Measurements from ENCODE around the gene SCFD2.
"Not testable (repeated sequence)": the region's sequence is repeated elsewhere in the genome, so short reads cannot be mapped to it uniquely, and the experiment has no call there.

The SCFD2 gene

DNA sequence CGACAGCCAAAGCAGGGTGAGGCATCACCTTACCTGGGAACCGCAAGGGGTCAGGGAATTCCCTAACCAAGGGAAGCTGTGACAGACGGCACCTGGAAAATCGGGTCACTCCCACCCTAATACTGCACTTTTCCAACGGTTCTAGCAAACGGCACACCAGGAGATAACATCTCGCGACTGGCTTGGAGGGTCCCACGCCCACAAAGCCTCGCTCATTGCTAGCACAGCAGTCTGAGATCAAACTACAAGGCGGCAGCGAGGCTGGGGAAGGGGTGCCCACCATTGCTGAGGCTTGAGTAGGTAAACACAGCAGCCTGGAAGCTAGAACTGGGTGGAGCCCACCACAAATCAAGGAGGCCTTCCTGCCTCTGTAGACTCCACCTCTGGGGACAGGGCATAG lies 25.7 kb downstream of the SCFD2 start:
- not testable (repeated sequence) for DNase-seq

DNA sequence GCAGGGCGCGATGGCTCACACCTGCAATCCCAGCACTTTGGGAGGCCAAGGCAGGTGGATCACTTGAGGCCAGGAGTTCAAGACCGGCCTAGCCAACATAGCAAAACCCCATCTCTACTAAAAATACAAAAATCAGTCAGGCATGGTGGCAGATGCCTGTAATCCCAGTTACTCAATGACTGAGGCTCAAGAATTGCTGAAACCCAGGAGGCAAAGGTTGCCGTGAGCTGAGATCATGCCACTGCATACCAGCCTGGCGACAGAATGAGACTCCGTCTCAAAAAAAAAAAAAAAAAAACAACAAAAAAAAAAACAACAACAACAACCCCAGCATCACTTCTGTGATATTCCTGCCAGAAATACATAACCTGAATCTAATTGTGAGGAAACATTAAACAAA lies 30.9 kb downstream of the SCFD2 start:
- not testable (repeated sequence) for DNase-seq

DNA sequence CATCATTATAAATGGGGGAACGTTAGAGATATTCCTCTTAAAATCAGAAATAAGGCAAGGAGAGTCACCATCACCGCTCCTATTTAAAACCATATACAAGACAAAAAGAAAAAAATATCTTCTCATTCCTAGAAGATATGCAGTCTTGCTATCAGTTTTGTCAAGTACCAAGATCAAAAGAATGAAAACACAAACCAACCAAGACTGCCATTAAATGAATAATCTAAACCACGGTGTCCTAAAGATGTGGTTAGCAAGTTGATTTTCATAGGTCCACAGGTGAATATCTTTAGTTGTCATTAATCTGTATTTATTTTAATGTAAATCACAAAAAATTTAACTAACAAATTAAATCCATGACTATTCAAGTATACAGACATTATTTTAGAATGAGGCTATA lies 39.3 kb downstream of the SCFD2 start:
- no peak for DNase-seq

DNA sequence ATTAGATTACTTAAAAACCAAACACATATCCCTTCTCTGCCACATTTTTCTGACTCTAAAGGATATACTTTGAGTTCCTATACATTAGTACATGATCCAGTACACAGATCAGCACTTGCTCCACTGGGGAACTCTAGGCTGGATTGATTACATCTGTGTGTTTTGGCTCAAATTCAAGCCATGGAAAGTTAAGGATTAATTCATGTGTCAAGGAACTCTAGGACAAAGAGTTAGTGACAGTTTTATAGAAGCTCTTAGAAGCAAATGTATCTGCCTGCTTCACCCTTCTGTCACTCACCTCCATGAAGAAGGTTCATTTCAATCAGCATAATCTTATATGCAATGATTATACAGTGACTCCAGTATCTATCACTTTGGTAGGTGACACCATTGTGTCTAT lies 43.2 kb downstream of the SCFD2 start:
- DNase-seq: no peak

DNA sequence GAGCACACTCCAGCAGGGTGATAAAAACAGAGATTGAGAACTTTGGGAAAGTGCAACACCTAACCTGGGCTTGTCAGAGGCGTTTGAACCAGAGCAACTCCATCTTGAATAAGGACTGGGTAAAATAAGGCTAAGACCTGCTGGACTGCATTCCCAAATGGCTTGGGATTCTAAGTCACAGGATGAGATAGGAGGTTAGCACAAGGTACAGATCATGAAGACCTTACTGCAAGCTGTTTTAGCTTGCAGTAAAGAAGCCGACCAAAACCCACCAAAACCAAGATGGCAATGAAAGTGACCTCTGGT lies 43.9 kb downstream of the SCFD2 start:
- no peak for DNase-seq

DNA sequence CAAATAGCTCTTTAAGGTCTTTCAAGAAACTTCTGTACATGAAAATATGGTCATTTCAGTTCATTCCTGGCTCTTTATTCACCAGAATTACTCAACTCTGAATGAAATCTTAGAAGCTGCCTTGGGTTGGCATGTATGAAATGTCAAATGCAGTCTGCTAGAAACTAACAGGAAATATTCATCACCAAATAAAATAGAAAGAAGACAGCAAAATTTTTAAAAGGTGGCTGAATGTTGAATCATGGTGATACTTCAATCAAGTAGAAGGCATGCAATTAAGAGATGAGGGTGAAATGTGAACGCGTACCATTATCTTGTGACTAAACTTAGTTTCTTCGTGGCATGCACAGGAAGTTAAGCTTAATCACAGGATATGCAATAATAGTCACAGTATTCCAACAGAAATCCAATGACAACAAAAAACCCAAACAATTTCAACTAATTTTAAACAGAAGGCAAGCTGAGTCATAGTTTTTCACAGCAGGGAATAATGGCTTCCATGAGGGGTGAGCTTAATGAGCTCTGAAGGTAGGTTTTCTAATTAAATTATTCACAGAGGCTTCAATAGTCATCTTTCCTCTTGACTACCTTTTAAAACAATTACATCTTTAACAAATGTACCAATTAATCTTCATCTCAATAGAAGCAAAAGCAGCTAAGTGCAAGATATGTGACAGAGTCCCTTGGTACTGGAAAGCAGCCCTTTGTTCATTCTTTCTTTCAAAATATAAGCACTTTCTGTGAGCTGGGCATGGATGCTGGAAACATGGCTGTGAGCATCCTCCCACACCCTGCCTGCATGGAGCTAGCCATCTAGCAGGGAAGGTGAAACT lies 44.5 kb downstream of the SCFD2 start:
- DNase-seq: no peak

DNA sequence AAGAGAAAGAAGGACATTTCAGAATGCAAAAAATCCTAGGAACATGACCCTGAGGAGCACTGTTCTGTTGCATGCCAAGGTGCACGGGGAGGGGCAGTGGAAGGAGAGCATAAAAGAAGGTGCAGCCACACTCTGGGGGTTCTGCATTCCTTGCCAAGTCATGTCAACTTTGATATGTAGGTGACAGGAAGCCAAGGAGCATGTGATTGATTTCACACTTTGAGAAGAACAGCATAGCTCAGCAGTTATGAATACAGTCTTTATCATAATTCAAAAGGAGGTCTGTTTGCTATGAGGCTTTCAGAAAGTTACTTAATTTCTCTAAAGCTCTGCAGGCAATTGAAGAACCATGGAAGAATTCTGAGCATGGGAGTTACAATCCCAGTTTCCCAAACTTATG lies 50.6 kb downstream of the SCFD2 start:
- no peak for DNase-seq

DNA sequence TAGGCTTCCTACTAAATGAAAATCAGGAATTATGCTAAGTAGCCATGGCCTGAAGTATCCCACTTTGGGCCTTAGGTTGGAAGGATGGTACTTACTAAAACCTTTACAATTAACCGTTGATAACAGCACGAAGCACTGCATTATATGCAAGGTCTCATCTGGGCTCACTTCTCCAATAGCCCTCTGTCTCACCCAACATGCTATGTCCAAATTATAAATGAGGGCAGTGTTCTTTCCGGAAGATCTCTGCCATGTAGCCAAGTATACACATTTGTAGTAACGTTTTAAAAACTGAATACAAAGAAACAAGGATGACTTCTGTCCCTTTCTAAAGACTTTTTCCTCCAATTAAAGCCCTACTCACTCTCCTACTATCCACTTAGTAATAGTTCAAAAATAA lies 51.6 kb downstream of the SCFD2 start:
- DNase-seq: no peak

DNA sequence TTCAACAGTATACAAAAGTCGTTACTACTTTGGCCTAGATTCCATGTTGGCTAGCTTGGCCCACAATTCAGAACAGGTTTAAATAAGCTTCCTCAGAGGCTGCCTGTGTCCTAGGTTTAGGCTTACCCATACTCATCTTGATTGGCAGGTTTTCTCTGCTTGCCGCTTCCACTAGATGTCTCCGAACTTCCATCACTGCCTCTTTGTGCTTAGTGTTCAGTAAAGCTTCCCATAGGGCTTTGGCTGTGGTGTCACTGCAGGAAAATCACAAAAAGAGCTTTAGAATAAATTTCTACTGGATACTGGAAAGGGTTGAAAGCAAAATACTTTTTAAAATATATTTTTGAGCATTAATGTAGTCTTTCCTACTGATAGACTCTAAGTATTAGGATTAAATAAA lies 52.4 kb downstream of the SCFD2 start:
- no peak for DNase-seq

DNA sequence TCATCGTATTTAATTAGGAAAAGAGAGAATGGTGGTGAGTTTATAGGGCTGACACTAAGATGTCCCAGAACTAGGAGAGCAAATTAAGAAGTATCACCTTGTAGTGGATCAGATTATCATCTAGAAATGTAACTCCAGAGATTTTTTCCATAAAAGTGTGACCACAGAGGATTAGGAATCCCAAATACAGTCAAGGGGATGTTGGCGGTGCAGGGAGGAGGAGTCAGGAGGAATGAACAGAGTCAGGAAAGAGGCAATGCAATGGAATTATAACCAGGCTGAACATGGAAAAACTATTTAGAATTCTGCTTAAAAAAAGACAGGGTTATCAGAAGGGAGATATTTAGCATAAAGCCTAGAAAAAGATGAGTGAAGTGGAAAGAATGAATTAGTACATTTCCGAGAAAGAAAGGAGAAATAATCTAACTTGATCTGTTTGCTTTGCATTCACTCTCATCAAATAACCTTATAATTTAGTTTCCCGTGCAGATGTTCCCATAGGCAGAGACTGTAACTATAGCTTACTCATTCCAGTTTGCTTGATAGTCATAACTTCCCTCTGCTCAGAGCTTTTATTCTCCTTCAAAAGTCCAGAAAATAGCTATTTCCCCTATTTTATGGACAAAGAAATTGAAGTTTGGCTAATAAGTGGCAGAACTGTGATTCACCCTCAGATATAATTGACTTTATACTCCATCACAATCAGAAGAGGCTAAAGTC lies 56.4 kb downstream of the SCFD2 start:
- DNase-seq: no peak

DNA sequence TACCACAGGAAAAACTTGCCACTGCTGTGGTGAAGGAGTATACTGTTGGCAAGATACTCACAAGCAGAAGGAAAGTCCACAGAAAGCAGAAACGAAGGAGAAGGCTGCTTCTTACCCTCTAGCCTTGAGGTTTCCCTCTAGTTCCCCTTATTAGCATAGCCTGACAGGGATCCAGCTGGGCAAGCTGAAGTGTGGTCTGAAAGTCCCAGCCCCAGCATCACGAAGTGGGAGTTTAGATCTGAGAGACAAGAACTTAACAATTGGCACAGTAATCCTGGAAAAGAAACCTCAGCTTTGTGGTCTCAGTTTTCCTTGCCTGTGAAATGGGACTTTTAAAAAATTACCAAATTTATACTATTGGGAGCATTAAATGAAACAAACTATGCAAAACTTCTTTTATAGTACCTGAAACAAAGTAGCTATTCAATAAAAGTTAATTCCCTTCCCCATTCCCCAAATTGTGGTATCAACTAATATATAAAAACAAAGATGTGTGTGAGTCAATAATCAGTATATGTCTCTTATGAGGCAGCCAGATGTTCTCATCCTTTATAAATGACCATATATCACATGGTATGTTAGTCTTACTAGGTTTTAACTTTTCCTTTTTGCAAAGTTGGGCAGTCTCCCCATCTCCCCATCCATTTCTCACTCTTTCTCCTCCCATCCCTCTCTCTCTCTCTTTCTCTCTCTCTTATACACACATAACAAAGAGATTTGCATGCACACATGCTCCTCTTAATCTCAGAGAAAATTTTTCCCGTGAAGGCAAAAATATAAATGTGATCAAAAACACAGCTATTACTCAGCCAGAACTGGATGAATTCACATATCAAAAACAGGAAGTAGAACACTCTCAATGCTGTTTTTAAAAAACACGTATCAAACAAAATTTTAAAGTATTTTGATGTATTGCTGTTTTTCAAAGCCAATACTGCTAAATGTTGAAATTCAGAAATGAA lies 57.8 kb downstream of the SCFD2 start:
- DNase-seq: no peak

DNA sequence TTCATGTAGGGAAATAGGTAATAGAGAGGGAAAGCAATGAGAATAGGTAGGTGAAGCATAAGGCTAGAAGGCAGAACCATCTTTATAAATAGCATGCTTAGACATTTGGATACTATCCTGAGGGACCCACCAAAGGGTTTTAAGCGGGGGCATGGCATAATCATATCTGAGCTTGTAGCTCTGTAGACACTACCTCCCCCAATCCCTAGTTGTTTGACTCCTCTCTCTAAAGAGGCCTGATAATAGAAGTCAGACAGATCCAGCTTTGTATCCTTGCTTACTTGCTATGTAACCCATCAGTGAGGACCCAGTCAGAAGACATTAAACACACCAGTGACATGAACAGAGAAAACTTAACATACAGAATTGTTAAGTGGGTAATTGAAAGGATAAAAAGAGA lies 58.7 kb downstream of the SCFD2 start:
- no peak for DNase-seq

DNA sequence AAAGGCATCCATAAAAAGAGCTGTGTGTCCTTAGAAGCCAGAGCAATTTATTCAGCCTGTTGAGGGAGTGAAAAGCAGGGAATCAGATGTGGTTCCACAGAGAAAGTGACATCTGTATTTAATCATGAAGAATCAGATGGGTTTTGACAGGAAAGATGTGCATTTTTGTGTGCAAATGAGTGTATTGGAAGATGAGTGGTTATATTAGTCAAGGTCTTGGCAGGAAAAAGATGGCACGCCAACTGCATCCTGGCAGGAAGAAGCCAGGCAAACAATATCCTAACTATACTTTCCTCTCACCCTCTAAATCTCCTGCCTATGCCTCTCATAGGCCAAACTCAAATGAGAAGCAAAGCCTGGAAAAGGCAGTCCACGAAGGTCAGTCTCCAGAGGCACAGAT lies 59.1 kb downstream of the SCFD2 start:
- no peak for DNase-seq

DNA sequence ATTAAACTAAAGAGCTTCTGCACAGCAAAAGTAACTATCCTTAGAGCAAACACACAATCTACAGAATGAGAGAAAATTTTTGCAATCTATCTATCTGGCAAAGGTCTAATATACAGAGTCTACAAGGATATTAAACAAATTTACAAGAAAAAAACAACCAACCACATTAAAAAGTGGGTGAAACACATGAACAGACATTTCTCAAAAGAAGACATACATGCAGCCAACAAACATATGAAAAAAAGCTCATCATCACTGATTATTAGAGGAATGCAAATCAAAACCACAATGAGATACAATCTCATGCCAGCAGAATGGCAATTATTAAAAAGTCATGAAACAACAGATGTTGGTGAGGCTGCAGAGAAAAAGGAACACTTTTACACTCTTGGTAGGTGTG lies 73.7 kb downstream of the SCFD2 start:
- DNase-seq: not testable (repeated sequence)

DNA sequence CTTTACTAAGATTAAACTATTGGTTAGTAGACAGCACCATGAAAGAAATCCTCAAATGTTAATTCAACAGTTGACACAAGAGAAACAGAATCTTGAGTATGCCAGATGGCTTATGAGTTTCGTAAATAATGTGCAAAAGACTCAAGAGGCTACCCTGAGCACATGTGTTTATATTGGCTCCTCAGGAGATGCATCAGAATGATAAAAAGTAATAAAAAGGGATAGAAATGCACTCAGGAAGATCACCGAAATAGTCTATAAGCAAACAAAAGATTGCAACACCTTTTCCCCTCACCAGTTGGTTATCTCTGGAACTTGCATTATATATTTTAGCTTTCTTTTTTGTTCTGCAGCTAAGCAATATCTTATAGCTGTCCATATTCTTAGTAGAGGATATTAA lies 84.4 kb downstream of the SCFD2 start:
- no peak for DNase-seq

DNA sequence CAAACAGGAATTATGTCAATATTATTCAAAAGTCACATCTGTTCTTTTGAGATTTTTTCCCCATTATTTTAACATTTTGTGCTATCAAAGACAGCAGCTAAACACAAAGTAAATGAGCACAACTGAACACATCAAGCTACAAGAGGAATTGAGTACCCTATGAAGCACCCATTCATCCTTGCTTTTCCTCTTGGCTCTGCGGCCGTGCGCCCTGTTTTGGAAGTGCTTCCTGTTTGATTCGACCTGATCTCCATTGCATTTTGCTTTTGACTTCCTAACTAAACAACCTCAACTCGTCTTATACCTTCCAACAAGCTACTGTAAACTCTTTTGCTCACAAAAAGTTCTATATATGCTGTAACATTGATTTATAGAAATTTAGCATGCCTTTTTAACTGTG lies 85.0 kb downstream of the SCFD2 start:
- no peak for DNase-seq

DNA sequence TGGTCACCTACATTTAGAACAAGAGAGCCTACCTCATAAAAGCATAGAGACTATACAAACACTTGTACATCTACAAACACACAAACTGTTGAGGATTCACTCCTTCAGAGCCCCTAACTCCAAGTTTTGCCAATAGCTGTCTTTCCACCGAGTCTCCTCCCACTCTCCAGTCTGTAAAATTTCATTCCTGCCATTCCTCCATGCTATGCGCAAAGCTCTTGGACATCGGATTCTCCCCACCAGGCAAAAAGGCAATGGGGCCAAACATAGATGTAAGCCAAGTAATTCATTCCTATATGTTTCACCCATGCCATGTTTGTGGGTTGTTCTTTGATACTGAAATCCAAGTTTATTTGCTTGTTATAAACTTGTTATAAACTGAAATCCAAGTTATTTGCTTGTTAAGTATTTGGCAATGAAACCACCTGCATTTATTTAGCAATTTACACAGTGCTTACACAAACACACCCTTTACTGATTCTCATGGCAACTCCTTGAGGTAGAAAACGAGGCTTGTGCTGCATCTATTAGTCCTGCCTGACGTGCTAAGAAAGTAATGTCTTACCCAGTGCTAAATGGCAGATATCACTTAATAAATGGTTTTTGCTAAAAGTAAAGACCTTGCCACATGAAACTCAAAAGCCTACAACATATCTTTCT lies 91.1 kb downstream of the SCFD2 start:
- DNase-seq: no peak

DNA sequence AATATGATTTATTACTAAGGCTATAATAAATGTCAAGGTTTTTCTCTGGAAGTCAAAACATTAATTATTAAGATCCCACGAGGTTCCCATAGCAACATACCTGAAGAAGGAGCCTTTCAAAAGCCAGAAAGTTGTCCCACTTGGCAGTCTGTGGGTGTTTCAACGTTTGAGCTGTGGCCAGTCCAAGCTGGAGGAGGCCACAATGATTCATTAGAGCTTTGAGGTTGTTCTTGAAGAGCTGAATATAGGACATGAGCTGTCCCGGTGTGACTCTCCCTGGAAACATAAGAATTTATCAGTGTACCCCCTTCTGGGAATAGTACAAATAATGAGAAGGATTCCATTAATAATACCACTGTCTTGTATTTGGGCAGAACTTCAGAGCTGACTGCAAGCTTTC lies 92.1 kb downstream of the SCFD2 start:
- DNase-seq: no peak

DNA sequence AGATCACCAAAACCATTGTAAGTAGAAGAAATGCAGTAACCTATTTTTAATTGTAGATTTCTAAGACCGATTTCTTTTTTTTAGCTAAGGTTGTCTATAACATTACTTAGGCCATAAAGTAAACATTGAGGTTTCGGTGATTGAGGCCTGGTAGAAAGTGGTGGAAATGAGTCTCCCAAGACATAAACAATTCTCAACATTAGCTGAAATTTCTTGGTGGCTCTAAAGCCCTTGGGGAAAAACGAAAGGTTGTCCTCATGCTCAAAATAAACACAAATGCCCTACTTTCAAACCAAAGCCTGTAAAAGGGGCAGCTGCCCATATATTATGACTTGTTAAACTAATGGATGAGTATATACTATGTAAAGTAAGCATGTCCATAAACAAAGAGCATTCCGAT lies 98.8 kb downstream of the SCFD2 start:
- DNase-seq: no peak

DNA sequence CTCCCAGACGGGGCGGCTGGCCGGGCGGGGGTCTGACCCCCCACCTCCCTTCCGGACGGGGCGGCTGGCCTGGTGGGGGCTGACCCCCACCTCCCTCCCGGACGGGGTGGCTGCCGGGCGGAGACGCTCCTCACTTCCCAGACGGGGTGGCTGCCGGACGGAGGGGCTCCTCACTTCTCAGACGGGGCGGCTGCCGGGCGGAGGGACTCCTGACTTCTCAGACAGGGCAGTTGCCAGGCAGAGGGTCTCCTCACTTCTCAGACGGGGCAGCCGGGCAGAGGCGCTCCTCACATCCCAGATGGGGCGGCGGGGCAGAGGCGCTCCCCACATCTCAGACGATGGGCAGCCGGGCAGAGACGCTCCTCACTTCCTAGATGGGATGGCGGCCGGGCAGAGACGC lies 109.9 kb downstream of the SCFD2 start:
- DNase-seq: not testable (repeated sequence)

DNA sequence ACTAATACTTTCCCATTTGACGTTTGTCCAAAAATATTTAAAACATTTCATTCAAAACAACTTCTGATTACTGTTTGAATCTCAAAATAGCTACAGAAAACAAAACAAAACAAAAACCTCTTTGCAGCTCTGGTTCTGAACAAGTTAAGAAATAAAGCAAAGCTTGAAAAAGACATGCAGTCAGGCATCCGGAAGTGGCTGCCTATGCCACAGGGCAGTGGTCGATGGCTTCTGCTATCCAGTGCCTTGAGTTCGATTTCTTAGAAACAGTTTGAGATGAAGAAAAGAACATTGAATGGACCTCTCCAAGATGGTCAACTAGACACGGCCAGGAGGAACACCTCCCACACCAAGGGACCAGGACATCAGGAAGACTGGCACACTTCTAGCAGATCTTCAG lies 125.3 kb downstream of the SCFD2 start:
- no peak for DNase-seq

DNA sequence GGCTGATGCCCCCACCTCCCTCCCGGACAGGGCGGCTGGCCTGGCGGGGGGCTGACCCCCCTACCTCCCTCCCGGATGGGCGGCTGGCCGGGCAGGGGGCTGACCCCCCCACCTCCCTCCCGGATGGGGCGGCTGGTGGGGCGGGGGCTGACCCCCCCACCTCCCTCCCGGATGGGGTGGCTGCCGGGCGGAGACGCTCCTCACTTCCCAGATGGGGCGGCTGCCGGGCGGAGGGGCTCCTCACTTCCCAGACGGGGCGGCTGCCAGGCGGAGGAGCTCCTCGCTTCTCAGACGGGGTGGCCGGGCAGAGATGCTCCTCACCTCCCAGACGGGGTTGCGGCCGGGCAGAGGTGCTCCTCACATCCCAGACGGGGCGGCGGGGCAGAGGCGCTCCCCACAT lies 127.5 kb downstream of the SCFD2 start:
- not testable (repeated sequence) for DNase-seq

DNA sequence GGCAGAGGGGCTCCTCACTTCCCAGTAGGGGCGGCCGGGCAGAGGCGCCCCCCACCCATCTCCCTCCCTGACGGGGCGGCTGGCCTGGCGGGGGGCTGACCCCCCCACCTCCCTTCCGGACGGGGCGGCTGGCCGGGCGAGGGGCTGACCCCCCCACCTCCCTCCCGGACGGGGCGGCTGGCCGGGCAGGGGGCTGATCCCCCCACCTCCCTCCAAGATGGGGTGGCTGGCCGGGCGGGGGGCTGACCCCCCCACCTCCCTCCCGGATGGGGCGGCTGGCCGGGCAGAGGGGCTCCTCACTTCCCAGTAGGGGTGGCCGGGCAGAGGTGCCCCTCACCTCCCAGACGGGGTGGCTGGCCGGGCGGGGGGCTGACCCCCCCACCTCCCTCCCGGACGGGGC lies 128.1 kb downstream of the SCFD2 start:
- not testable (repeated sequence) for DNase-seq

Measured in stimulated activated CD4-positive, alpha-beta T cell treated with anti-CD3 and anti-CD28 coated beads, Interleukin-1b, Interleukin-23, amount 100 ng/mL, for 48 hours (primary cell).